KOPT-K1 (cell line): ENCODE results near the gene STAM.

Experiments
- H3K27ac ChIP-seq: fragments of 200-600 bp; sonication (generic); 2 replicates; pipeline ENCODE4 v1.5.1; 2016; ENCODE audit warnings: antibody characterized with exemption, mild to moderate bottlenecking, low read depth, low read length; ENCODE audit not compliant: poor library complexity, severe bottlenecking
- H3K36me3 ChIP-seq: fragments of 200-600 bp; sonication (generic); 2 replicates; pipeline ENCODE4 v1.5.1; 2017; ENCODE audit warnings: antibody characterized with exemption, mild to moderate bottlenecking, low read length, moderate library complexity; ENCODE audit not compliant: insufficient read depth
- H3K9me3 ChIP-seq: fragments of 200-600 bp; sonication (generic); 2 replicates; pipeline ENCODE4 v1.5.1; 2017; ENCODE audit warnings: antibody characterized with exemption, low read length, mild to moderate bottlenecking; ENCODE audit not compliant: insufficient read depth, poor library complexity, severe bottlenecking

The STAM gene

GRCh38 chr10:17743437-17743836, 99.5 kb downstream of the STAM start:
- H3K27ac ChIP-seq, result peak overlapping the region; percentile 84
- no peaks in the 10 kb centered on the region for H3K36me3 ChIP-seq
- H3K9me3 ChIP-seq, result no peaks in the 10 kb centered on the region

- no peaks in the 10 kb centered on the region for H3K36me3 ChIP-seq
- H3K9me3 ChIP-seq, result no peaks in the 10 kb centered on the region
- H3K27ac ChIP-seq, result peak overlapping the region; percentile 84
Measured at GRCh38 chr10:17744341-17744861, 100.5 kb downstream of the STAM start.

- no peak overlapping the region for H3K27ac ChIP-seq
- no peaks in the 10 kb centered on the region for H3K9me3 ChIP-seq
- H3K36me3 ChIP-seq, result no peaks in the 10 kb centered on the region
Measured at GRCh38 chr10:17747883-17748550, 104.1 kb downstream of the STAM start.

- Histone ChIP-seq H3K27ac (no peak overlapping the region), H3K9me3 (no peaks in the 10 kb centered on the region), H3K36me3 (no peaks in the 10 kb centered on the region)
Measured at GRCh38 chr10:17749890-17750289, 105.9 kb downstream of the STAM start.

GRCh38 chr10:17751781-17752445, 108.0 kb downstream of the STAM start, which contains the start of gene TMEM236:
TMEM236 (plus strand) TSS chr10:17752201; CDS start chr10:17752296, 95 bp downstream.
- H3K36me3 ChIP-seq, result no peaks in the 10 kb centered on the region
- no peaks in the 10 kb centered on the region for H3K9me3 ChIP-seq
- H3K27ac ChIP-seq, result no peak within 1 kb of the TSS

- H3K9me3 ChIP-seq, result no peaks in the 10 kb centered on the region
- peak overlapping the region; percentile 40 for H3K27ac ChIP-seq
- H3K36me3 ChIP-seq, result no peaks in the 10 kb centered on the region
Measured at GRCh38 chr10:17756557-17757217, 112.7 kb downstream of the STAM start.

GRCh38 chr10:17758200-17758599, 114.2 kb downstream of the STAM start:
- no peaks in the 10 kb centered on the region for H3K36me3 ChIP-seq
- H3K27ac ChIP-seq, result no peak overlapping the region
- H3K9me3 ChIP-seq, result no peaks in the 10 kb centered on the region

GRCh38 chr10:17758896-17759295, 114.9 kb downstream of the STAM start:
- H3K27ac ChIP-seq, result no peak overlapping the region
- H3K9me3 ChIP-seq, result no peaks in the 10 kb centered on the region
- H3K36me3 ChIP-seq, result no peaks in the 10 kb centered on the region

GRCh38 chr10:17764142-17764541, 120.2 kb downstream of the STAM start:
- no peak overlapping the region for H3K27ac ChIP-seq
- H3K9me3 ChIP-seq, result no peaks in the 10 kb centered on the region
- H3K36me3 ChIP-seq, result no peaks in the 10 kb centered on the region

- Histone ChIP-seq H3K9me3 (no peaks in the 10 kb centered on the region), H3K36me3 (no peaks in the 10 kb centered on the region), H3K27ac (no peak overlapping the region)
Measured at GRCh38 chr10:17765602-17766001, 121.7 kb downstream of the STAM start.
